ENCODE measurements around the gene CCDC149. TPM values are rescaled to one million over a fixed set of nuclear protein-coding genes. Genes with fewer than 3 reads are reported as not detected.
A peak's percentile ranks its signal among the peaks of the same experiment; 100 is the strongest.

The CCDC149 gene
- total and polyA plus RNA-seq, 4 donors: 1.4 to 11.2 (median 3.4) TPM

DNA sequence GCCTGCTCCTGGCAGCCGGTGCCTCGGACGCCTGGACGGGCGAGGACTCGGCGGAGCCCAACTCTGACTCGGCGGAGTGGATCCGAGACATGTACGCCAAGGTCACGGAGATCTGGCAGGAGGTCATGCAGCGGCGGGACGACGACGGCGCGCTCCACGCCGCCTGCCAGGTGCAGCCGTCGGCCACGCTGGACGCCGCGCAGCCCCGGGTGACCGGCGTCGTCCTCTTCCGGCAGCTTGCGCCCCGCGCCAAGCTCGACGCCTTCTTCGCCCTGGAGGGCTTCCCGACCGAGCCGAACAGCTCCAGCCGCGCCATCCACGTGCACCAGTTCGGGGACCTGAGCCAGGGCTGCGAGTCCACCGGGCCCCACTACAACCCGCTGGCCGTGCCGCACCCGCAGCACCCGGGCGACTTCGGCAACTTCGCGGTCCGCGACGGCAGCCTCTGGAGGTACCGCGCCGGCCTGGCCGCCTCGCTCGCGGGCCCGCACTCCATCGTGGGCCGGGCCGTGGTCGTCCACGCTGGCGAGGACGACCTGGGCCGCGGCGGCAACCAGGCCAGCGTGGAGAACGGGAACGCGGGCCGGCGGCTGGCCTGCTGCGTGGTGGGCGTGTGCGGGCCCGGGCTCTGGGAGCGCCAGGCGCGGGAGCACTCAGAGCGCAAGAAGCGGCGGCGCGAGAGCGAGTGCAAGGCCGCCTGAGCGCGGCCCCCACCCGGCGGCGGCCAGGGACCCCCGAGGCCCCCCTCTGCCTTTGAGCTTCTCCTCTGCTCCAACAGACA is 113.1 kb downstream of the CCDC149 start:
- no peak for DNase-seq (ENCODE audit: low spot score)

More for the DNA sequence above, 113.1 kb downstream of the CCDC149 start:
- WGBS: 24% methylated on average over 103 of the region's 103 CpGs
- Histone ChIP-seq H3K4me1 (ENCODE audit: control insufficient read depth in 4 of 4, insufficient read depth in 4 of 4, low read length in 3 of 4) (peaks cover 0 to 21% (median 12%) of the 10 kb centered on the region in 4 donors), H3K27me3 (ENCODE audit: control insufficient read depth in 4 of 4, insufficient read depth in 4 of 4, low read length in 3 of 4) (peaks cover 0 to 10% (median 6%) of the 10 kb centered on the region in 4 donors), H3K9ac (ENCODE audit: low read depth in 1 of 2, low read length in 2 of 2) (no peak overlapping the region), H3K4me3 (ENCODE audit: low read depth in 1 of 3, low read length in 3 of 3) (peak overlapping the region in 1 of 3 donors; percentile 37), H3K9me3 (ENCODE audit: control insufficient read depth in 4 of 4, low read length in 3 of 4) (no peaks in the 10 kb centered on the region), H3K27ac (ENCODE audit: low read depth in 1 of 2, low read length in 2 of 2) (no peak overlapping the region), H3K36me3 (ENCODE audit: control insufficient read depth in 4 of 4, insufficient read depth in 3 of 4, low read depth in 1 of 4, low read length in 3 of 4) (no peaks in the 10 kb centered on the region)
- TF ChIP-seq CTCF (IDR thresholded peaks at IDR 0.05; ENCODE audit: low read depth, low read length, missing input control) (no peak), FOXA1 (IDR thresholded peaks at IDR 0.05) (no peak), HNF4A (conservative IDR thresholded peaks at IDR 0.05) (no peak), FOXA2 (IDR thresholded peaks at IDR 0.05) (no peak), ATF3 (IDR thresholded peaks at IDR 0.05) (no peak), SP1 (IDR thresholded peaks at IDR 0.05) (no peak), ZBTB33 (IDR thresholded peaks at IDR 0.05) (no peak), JUND (IDR thresholded peaks at IDR 0.05) (no peak), RXRA (IDR thresholded peaks at IDR 0.05) (no peak), YY1 (IDR thresholded peaks at IDR 0.05) (no peak), GABPA (IDR thresholded peaks at IDR 0.05 in 1 of 2, conservative IDR thresholded peaks at IDR 0.05 in 1 of 2) (no peak), TAF1 (conservative IDR thresholded peaks at IDR 0.05) (no peak), HNF4G (IDR thresholded peaks at IDR 0.05) (no peak), EGR1 (IDR thresholded peaks at IDR 0.05; ENCODE audit: low read depth in 2 of 2) (no peak), RAD21 (IDR thresholded peaks at IDR 0.05) (no peak), NR2F2 (IDR thresholded peaks at IDR 0.05) (no peak)
- TF ChIP-seq, protein P1, sequence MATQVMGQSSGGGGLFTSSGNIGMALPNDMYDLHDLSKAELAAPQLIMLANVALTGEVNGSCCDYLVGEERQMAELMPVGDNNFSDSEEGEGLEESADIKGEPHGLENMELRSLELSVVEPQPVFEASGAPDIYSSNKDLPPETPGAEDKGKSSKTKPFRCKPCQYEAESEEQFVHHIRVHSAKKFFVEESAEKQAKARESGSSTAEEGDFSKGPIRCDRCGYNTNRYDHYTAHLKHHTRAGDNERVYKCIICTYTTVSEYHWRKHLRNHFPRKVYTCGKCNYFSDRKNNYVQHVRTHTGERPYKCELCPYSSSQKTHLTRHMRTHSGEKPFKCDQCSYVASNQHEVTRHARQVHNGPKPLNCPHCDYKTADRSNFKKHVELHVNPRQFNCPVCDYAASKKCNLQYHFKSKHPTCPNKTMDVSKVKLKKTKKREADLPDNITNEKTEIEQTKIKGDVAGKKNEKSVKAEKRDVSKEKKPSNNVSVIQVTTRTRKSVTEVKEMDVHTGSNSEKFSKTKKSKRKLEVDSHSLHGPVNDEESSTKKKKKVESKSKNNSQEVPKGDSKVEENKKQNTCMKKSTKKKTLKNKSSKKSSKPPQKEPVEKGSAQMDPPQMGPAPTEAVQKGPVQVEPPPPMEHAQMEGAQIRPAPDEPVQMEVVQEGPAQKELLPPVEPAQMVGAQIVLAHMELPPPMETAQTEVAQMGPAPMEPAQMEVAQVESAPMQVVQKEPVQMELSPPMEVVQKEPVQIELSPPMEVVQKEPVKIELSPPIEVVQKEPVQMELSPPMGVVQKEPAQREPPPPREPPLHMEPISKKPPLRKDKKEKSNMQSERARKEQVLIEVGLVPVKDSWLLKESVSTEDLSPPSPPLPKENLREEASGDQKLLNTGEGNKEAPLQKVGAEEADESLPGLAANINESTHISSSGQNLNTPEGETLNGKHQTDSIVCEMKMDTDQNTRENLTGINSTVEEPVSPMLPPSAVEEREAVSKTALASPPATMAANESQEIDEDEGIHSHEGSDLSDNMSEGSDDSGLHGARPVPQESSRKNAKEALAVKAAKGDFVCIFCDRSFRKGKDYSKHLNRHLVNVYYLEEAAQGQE (IDR thresholded peaks at IDR 0.05): no peak
- TF ChIP-seq, protein P2, sequence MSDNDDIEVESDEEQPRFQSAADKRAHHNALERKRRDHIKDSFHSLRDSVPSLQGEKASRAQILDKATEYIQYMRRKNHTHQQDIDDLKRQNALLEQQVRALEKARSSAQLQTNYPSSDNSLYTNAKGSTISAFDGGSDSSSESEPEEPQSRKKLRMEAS (IDR thresholded peaks at IDR 0.05): no peak

All from liver (tissue), 9 donors.